GM21447 (cell line): ENCODE results near the gene MYO10.
"Not testable (repeated sequence)": the region's sequence is repeated elsewhere in the genome, so short reads cannot be mapped to it uniquely, and the experiment has no call there.

ENCODE experiments used
- ATAC-seq: cut with Tn5 transposase; IDR thresholded peaks from one replicate; pipeline ENCODE4 v1.9.1; 2021; ENCODE audit not compliant: unreplicated experiment

The MYO10 gene

DNA sequence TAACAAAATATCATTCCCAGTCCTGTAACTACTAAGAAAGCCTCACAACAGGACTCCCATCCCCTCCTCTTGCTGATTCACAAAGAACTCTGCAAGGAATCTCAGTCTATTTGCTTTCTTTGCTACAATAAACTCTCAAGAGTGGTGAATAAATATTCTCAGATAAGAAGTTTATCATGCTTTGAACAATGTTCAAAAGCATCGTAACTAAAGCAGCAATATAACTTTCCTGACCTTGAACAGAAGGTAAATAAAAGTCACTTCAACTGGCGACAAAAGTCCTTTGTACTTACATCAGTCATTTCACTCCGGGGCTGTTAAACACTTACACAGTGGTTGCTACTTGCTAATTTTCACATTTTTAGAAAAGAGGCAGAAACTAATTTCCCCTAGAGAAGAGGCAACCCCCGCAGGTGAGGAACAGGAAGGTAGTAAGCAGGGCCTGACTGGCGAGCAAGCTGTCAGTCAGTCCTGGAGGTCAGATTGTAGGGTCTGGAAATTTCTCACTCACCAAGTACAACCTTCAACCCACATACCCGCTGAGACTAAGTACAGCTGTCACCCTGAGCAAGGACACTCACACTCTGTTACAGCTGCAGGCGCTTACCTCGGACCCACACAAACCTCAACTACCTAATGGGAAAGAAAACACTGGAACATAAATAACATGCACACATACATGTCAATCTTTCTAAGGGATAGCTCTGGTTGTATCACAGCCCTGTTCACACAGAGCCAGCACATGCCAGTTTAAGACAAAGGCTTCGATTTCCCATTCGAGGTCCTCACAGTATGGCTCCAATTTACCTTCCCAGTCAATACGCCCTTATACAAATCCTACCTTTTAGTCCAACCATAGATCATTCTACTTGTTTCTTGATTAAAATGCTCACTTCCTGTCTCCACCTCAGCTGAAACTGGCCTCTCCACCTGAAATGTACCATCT, 214.7 kb downstream of the MYO10 start:
- ATAC-seq: no peak

DNA sequence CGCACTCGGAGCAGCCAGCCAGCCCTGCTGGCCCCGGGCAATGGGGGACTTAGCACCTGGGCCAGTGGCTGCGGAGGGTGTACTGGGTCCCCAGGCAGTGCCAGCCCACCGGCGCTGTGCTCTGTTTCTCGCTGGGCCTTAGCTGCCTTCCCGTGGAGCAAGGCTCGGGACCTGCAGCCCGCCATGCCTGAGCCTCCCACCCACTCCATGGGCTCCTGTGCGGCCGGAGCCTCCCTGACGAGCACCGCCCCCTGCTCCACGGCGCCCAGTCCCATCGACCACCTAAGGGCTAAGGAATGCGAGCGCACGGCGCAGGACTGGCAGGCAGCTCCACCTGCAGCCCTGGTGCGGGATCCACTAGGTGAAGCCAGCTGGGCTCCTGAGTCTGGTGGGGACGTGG, 218.1 kb downstream of the MYO10 start:
- ATAC-seq: not testable (repeated sequence)

DNA sequence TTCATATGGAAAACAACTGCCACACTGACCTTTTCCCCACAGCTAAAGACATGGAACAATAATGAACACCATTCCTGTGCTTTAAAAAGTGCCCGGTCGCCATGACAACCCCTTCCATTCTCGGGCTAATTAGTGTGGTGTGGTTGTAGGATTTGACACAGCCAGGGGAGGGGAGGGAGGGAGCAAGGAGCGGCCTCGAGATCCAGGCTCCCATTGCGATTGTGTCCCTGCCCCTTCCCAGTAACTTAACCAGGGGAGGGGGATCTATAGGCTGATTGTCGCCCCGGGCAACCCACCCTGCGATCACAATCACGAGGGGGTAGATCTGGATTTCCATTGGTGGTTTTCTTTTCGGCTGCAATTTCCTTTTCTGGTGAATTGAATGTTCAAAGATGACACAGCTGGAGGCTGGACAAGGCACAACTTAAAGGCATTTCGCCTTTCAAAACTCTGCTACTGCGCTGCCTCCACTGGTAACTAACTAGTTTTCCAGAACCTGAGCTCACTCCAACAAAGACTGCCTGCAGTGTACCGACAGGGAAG, 222.6 kb downstream of the MYO10 start:
- no peak for ATAC-seq

DNA sequence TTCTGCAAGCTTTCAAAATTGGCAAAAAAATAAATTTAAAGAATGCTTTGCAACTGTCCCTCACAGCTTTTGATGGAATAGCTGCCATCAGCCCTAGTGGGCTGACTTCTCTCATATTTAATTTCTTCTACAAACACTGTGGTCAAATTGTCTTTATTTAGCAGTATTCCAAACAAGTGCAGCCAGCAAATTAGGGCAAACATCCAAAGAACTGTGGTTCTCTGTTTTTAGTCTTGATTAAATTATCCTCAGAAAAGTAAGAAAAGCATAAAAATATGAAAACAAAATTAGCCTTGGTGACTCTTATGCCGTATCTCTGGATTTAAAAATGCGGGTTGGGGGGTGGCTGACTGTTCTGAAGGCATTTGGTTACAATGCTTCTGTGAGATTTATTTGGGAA, 223.5 kb downstream of the MYO10 start:
- no peak for ATAC-seq

DNA sequence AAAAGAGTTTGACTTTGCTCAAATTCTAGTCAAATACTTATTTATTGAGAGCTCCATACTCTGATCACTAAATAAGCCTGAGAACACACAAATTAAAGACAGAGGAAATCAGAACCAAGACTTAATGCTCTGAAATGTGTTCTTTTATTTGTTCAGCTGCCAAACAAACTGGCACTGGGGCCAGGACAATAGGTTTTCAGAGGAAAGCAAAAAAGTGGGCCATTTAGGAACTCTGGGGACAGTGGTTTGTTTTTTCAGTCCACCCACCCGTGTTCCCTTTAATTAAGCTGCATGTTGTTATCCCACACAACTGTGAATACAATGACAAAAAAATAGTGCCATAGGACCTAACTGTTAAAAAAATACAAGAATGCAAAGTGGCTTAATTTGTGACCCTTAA, 223.9 kb downstream of the MYO10 start:
- ATAC-seq: no peak

DNA sequence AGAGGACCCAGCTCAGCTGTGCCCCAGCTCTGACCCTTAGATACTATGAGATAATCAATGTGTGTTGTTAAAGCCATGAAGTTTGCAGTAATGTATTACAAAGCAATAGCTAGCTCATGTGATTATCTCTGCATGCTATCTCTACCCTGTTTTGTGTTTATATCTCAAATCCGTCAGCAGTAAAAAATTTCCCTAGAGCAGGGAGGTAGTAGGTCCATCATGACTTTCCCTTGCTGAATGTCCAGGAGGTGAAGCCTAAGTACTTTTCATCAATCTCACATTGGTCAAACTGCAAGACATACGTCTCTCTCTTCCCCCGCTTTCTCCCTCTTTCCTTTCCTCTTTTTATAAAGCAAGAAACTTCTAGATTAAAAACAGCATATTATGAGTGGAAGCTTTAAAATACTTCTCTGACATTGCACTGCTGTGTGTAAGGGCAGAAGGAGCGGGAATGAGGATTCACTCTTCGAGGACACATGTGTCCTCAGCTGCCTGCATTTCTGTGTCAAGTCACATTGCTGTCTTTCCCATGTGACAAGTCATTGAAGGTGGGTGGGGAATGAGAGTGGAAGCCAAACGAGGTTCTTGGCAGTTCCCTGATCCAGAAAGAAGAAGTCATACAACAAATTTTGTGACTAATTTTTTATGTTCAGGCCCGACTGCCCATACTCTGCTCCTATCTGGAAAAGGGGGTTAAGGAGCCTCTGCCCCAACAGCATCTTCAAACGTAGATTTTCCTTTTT, 226.2 kb downstream of the MYO10 start:
- no peak for ATAC-seq

DNA sequence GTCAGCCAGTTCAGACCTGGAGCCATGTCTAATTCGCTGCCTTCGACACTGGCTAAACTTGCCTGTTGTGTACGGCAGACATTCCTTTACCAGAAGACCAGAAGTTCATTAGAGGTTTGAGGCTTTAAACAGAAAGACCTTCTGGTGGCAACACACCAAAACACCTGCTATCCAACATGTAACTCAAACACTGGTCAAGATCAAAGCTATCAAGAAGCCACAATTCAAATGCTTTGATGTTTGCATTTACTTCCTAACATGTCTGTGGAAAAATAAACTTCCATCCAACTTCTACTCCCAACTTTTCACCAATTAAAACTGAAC, 228.3 kb downstream of the MYO10 start:
- ATAC-seq: no peak

DNA sequence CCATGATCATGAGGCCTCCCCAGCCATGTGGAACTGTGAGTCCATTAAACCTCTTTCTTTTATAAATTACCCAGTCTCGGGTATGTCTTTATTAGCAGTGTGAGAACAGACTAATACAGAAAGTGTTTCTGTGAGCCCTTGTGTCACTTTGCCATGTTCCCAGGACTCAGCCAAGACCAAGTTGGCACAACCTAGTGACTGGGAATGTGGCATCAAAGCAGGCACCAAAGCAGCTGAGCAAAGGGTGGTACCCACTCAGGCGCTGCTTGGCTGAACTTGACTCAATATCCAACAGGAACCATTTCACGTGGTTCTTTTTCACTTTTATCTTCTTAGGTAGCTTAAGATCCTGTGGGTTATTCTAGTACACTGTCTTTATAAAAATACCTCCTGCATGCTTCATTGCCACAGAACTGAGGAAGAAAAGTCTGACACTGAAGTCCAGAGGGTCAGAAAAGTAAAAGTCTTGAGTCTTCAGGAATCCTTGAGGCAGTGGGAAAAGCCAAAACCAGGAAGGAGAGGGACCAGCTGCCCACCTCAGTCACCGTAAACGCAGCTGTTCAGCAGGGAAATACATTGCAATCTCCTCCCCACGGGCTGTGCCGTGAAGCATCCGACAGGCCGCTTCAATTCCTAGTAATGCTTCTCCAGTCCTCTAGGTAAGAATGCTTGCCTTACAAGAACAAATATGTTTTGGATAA, 228.8 kb downstream of the MYO10 start:
- ATAC-seq: no peak

DNA sequence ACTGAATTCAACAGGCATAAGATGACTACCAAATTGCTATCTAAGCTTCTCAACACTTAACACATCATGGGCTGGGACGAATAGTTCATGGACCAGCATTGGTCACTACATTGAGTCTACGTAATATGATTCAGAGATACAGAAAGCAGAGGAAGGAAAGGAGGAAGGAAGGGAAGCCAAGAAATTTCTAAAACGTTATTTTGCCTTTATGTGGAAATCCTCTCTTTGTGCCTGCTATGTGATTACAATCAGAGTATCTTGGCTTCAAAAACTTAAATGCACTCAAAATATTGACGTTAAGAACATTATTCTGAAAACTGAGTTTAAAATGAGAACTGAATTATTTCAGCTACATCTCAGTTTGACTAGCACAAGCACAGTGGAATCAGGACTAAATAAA, 231.1 kb downstream of the MYO10 start:
- no peak for ATAC-seq

DNA sequence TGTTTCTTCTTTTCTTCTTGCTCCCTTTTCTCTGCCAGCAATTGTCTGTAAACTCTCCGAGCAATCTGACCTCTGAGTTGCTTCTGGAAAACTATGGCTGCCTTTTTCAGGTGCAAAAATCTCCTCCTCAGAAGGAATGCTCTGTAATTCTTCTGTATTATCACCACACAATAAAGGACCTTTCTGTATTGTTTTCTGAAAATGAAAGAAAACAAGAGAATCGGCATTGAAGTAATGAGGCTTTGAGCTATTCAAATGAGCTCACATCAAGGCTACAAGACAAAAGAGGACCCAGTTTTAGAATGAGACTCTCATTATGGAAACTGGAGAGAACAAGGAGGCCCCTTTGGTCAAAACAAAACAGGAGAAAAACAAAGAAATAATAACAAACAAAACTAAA, 233.1 kb downstream of the MYO10 start:
- ATAC-seq: no peak

DNA sequence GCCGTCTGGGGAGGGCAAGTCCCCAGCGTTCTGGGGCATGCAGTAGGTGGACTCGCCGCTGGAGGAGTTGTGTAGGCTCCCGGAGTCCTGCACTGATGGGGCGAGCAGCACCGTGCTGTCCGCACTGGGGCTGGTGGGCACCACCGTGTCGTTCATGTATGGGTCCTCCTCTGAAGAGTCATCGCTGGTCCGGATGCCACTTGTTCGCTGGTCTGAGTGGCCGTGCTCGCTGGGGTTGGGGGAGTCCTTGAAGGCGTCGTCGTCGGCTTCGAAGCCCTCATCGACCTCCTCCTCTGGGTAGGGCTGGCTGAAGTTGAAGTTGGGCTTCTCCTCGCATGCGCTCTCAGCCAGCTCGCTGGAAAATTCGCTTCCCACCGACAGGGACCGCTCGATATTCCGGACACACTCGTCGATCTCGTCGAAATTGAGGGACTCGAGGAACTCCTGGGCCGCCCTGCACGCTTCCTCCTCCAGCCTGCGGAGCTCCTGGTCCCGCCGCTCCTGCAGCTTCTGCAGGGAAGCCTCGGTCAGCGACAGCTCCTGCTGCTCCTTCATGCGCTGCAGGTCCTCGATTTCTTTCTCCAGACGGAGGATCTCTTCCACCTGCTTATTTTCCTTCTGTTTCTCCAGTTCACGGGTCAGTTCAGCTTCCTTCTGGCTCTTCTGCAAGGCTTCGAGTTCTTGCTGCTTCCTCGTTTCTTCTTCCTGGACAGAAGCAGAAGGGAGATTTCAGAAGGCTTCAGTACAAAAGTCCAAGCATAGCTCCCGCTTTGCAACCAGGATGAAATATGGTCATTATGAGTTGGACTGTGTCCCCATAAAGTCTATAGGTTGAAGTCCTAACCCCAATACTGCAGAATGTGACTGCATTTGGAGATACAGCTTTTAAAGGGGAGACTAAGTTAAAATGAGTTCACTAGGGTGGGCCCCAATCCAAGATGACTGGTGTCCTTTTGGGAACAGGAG, 234.7 kb downstream of the MYO10 start:
- ATAC-seq: no peak

DNA sequence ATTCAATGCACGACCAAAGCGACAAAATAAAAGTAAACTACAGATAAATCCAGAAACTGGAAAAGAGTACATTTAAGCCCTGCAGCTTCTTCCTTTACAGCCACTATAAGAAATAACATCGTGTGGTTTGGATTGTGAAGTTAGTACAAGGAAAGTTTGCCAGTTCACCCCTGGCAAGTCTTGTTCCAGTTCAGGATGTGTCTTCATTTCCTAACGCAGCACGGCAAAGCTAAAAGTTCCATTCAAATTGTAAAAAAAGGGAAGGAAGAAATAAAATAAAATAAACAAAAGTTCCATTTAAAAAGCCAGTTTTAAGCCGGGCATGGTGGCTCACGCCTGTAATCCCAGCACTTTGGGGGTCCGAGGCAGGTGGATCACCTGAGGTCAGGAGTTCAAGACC, 236.0 kb downstream of the MYO10 start:
- no peak for ATAC-seq

DNA sequence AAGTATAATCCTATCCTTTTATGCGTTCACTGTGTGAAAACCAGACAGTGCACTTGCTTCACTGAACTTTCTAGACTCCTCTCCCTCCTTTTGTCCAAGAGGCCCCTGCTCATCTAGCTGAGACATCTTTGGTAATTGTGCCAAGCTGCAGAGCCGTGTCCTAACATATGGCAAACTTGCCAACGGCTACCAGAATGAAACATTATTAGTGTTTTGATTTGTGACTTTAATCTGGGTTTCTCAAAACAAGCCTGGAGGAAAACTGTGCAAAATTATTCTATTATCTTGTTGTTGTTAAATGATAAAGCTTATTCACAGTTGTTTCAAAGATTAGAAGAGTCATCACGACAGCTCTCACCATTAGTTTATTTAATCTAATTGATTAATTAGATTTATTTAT, 240.3 kb downstream of the MYO10 start:
- ATAC-seq: no peak

DNA sequence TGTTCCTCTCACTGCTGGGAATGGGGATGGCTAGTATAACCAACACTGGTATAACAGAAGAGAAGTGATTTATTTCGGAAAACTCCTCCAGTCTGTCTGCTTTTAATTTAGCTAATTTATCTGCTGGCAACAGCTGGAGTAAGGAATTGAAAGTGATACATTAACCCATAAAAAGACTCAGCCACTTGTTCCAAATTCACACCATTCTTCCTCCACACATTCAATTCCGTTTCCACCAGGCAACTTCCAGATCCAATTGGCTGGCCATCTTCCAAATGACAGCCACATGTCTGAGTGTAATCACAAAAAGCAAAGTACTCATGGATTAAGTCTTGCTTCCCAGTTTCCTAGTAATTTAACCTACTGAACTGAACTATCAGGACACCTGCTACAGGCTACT, 242.2 kb downstream of the MYO10 start:
- no peak for ATAC-seq

DNA sequence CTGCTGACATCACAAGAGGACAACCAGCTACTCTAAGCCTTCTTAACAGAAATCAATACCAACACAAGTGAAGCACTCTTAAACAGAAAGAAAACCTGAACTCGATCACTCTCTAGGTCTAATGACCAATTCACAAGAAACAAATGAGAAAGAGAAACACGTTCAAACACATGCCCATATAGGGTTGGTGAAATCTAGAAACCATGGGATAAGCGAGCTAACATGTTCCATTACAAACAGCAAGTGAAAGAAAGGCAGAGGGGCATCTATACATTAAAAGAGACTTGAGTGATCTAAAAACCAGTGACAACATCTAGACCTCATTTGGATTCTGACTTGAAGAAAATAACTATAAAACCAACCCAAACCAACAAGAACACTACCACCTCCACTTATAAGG, 244.4 kb downstream of the MYO10 start:
- no peak for ATAC-seq

DNA sequence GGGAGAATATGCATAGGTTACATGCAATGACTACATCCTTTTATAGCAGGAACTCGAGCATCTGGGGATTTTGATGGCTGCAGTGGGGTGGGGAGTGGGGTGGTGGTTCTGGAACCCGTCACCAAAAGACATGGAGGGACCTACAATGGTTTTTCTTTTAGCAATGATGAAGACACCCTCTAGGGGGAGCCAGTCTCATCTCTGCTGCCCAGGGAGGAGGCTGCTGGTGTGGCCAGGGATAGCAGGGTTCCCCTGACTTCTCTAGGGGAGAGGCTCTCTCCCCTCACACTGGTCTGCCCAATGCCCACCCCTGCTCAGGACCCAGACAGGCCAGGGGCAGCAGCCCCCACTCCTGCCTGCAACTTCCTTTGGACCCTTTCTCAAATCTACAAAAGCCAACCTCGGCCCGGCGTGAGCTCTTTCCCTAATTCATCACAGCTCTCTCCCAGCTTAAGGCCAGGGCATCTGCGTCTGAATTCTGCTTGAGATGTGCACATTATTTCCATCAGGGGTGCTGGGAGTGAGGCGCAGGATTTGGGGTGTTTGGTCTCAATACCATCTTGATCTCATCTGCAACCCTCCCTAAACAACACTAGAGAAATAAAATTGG, 245.7 kb downstream of the MYO10 start:
- no peak for ATAC-seq

DNA sequence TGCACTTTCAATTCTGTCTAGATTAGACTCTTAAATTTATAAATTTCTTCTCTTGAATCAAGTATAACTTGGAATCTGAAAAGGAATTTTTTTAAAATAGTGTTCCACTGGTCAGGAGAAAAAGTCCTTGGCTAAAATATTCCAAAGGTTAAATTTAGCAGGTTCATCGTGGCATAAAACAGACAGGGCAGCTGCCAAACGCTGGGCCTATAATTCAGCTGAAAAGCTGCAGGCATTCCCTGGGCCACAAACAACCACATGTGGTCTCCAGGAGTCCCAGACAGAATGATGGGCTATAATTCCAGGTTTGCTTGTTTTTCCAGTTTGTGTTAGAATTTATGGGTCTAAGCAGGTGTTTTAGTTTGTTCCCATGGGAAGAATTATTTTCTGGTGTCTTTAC, 248.2 kb downstream of the MYO10 start:
- no peak for ATAC-seq

DNA sequence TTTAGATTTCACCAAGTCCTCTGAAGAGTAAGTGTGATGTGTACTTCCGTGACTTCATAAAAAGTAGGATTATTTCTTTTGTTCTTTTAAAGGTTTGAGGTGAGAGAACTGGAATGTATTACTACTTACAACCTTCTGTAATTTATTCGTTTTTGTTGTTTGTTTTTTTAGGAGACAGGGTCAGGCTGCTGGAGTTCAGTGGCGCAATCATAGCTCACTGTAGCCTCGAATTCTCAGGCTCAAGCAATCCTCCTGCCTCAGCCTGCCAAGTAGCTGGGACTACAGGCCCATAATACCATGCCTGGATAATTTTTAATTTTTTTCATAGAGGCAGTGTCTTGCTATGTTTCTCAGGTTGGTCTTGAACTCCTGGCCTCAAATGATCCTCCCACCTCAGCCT, 251.0 kb downstream of the MYO10 start:
- no peak for ATAC-seq

DNA sequence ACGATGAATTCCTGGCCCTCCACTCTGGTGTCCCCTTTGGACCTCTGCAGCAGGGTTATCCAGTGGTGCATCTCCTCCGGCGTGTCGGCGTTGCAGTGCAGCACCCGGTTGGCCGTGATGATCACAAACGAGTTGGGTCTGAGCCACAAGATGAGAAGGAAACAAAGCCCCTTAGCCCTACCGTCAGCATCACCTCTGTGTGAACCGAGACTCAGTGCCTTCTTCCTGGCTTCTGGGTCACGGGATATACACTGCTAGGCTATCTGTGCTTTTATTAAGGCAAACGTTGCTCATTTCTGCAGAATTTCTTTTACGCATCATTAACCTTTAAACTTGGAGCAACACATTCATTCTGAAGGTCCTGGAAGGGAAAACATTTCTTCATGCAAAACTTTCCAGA, 254.2 kb downstream of the MYO10 start:
- ATAC-seq: no peak

DNA sequence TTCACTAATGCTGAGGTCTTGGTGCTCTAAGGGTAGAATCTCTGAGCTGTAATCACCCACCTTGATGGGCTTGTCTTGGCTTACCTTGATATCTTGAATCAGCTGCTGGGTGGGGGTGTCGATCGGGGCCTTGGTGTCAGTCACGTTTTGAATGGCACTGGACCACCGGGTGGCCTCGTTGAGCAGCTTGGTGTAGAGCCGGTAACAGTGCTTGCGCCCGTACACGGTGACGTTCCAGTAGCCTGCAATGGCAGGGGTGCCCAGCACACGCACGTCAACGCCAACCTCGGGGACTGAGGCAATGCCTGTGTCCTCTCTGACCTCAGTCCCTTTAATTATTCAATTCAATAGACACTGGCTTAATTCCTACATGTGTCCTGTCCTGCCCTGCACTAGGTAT, 256.2 kb downstream of the MYO10 start:
- no peak for ATAC-seq
